Ishikawa (cell line): ENCODE measurements around the gene EIF5A2.

ENCODE experiments used
- EP300 ChIP-seq: IDR thresholded peaks from 2 replicates; pipeline ENCODE4 v1.6.1; 2012; ENCODE audit warnings: borderline replicate concordance
- MAX ChIP-seq: IDR thresholded peaks from 2 replicates; pipeline ENCODE4 v1.6.1; 2012
- RAD21 ChIP-seq: IDR thresholded peaks from 2 replicates; pipeline ENCODE4 v1.6.1; 2012; ENCODE audit warnings: low read depth
- REST ChIP-seq: IDR thresholded peaks from 2 replicates; pipeline ENCODE4 v1.6.1; 2012; ENCODE audit warnings: low read depth, mild to moderate bottlenecking
- TEAD4 ChIP-seq: IDR thresholded peaks from 2 replicates; pipeline ENCODE4 v1.6.1; 2012
- YY1 ChIP-seq: IDR thresholded peaks from 2 replicates; pipeline ENCODE4 v1.6.1; 2012; ENCODE audit warnings: low read depth

GRCh38 chr3:170852324-170852723 lies 56.1 kb downstream of the EIF5A2 start:
- TF ChIP-seq REST, result no peak
- TF ChIP-seq EP300, result no peak
- TF ChIP-seq TEAD4, result no peak
- TF ChIP-seq YY1, result no peak
- TF ChIP-seq MAX, result no peak
- TF ChIP-seq RAD21, result no peak
